GM20000 (cell line): ENCODE data around the gene ZNF609.

Experiments
- DNase-seq: peaks from one replicate; pipeline ENCODE4 v3.0.0; 2012; ENCODE audit warnings: low spot score
- CTCF ChIP-seq: IDR thresholded peaks from 2 replicates; pipeline ENCODE4 v1.5.1; 2012; ENCODE audit warnings: mild to moderate bottlenecking, control low read depth; ENCODE audit errors: extremely low read depth, missing control alignments

The ZNF609 gene

GRCh38 chr15:64552281-64552948 is 92.0 kb downstream of the ZNF609 start:
- TF ChIP-seq CTCF = no peak
- no peak for DNase-seq

GRCh38 chr15:64558460-64559179 is 98.2 kb downstream of the ZNF609 start:
- no peak for TF ChIP-seq CTCF
- DNase-seq = no peak

- TF ChIP-seq CTCF = no peak
- no peak for DNase-seq
These were observed 98.9 kb downstream of the ZNF609 start for GRCh38 chr15:64559243-64559642.

GRCh38 chr15:64560501-64560900 is 100.1 kb downstream of the ZNF609 start:
- DNase-seq = no peak
- no peak for TF ChIP-seq CTCF

- DNase-seq = no peak
- TF ChIP-seq CTCF = no peak
These were observed 100.6 kb downstream of the ZNF609 start for GRCh38 chr15:64560998-64561397.

- no peak for DNase-seq
- no peak for TF ChIP-seq CTCF
These were observed 101.7 kb downstream of the ZNF609 start for GRCh38 chr15:64562003-64562640.

- DNase-seq = no peak
- no peak for TF ChIP-seq CTCF
These were observed 105.7 kb downstream of the ZNF609 start for GRCh38 chr15:64566102-64566501.
